ELR (cell line): Measurements from ENCODE around the gene AKR1B15.
A peak's percentile ranks its signal among the peaks of the same experiment; 100 is the strongest.

ENCODE experiments used
- DNase-seq: peaks from one replicate; pipeline ENCODE4 v3.0.0-alpha.2; 2015; ENCODE audit warnings: low read depth

Gene AKR1B15

GRCh38 chr7:134618756-134619530 is 70.0 kb downstream of the AKR1B15 start:
- DNase-seq: peak; percentile 73

GRCh38 chr7:134619627-134620331 is 70.9 kb downstream of the AKR1B15 start:
- DNase-seq: peak; percentile 85

GRCh38 chr7:134622303-134622995 is 73.5 kb downstream of the AKR1B15 start:
- DNase-seq: no peak

- DNase-seq: no peak
These were observed 74.3 kb downstream of the AKR1B15 start for GRCh38 chr7:134623193-134623592.

GRCh38 chr7:134625550-134625949 is 76.6 kb downstream of the AKR1B15 start:
- DNase-seq: peak; percentile 84

- DNase-seq: no peak
These were observed 78.3 kb downstream of the AKR1B15 start for GRCh38 chr7:134627109-134627774.

- DNase-seq: no peak
These were observed 78.9 kb downstream of the AKR1B15 start for GRCh38 chr7:134627775-134628153.

- DNase-seq: no peak
These were observed 80.5 kb downstream of the AKR1B15 start for GRCh38 chr7:134629445-134629844.
